ENCODE results near the gene ACADS.

ACADS gene

DNA sequence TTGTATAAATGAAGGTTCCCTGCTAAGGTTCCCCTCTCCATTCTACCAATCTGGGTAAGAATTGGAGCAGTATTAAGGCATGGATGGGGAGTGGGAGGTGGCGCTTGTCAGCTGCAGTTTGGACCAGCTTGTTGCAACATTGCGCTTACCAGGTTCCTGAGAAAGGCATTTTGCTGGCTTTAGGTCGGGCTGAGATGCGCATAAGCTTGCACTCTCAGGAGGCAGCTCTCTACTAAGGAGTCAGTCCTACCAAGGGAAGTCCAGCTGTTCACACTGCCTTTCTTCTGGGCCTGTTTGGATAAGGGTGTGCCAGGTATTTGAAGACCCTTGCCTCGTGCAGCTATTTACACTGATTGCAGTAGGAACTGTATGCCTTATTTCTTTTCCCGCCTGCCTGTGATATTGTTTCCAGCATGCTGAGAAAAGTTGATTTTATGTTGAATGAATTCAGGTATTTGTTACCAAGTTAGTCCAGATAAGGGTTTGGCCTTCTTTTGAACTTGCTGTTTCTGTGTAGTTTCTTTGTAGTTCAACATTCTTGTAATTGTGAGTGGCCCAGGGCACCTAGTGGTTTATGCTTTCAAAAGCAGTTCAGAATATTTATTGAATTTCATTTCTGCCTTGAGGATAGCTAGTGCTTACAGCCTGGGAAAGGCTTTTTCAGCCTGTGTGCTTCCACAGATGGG is 36.1 kb upstream of the ACADS start:
- in situ Hi-C loops (cut with HindIII; ENCODE audit: low pct_unique_long_range_greater_than_20kb, low sequenced_read_pairs) = no loop called here
- no peak for TF ChIP-seq JUND (IDR thresholded peaks at IDR 0.05; ENCODE audit: low read depth)
- no peak for DNase-seq (ENCODE audit: low read depth in 1 of 2, low spot score in 1 of 2)

DNA sequence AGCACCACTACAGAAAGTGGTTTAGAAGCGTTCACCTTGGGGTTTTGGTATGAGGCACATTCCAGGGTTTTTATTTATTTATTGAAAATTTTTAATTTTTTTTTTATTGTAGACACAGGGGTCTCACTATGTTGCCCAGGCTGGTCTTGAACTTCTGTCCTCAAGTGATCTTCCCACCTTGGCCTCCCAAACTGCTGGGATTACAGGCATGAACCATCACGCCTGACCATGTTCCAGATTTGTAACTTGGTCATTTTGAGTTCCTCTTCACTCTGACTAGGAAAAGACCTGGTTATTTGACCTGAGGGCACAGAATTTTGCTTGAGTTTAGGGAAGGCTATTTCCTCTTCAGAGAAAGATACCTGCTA is 35.6 kb upstream of the ACADS start:
- DNase-seq (ENCODE audit: low read depth in 1 of 2, low spot score in 1 of 2) = no peak
- TF ChIP-seq JUND (IDR thresholded peaks at IDR 0.05; ENCODE audit: low read depth) = no peak
- in situ Hi-C loops (cut with HindIII; ENCODE audit: low pct_unique_long_range_greater_than_20kb, low sequenced_read_pairs) = no loop called here

DNA sequence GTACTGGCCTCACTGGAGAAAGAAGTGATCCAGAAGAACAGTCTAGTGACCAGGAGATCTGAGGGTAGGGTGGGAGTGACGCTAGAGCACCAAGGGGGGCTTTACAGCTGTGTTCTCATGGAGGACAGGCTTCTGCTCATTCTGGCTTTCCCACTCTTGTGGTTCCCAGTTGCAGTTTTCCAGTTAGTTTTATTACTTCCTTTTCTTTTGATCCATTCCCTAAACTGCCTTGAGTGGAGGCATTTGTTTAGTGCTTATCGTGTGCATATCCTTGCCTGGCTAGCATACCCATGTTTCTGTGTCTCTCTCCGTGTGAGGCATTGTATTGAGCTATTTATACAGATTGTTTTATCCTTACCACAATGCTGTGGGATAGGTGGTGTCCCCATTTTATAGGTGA is 34.6 kb upstream of the ACADS start:
- DNase-seq (ENCODE audit: low read depth in 1 of 2, low spot score in 1 of 2) = no peak
- in situ Hi-C loops (cut with HindIII; ENCODE audit: low pct_unique_long_range_greater_than_20kb, low sequenced_read_pairs) = no loop called here
- TF ChIP-seq JUND (IDR thresholded peaks at IDR 0.05; ENCODE audit: low read depth) = no peak

DNA sequence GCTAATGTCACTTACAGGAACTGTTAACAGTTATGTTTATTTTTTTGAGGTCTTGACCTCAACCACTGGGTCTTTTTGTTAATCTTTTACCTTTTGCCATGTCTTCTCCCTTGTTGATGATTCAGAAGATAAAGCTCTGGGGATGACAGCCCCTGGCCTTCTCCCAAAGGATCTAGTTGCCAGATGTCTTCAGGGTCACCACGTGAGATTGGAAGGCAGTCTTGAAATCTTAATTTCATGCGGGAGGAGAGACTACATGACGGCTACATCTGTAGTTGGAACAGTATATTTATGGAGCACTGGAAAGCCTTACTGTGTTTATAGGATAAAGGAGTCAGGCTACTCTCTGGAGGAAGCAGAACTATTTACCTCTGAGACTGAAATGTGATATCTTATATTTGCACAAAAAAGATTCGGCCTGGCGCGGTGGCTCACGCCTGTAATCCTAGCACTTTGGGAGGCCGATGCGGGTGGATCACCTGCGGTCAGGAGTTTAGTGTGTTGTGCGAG is 33.0 kb upstream of the ACADS start:
- TF ChIP-seq JUND (IDR thresholded peaks at IDR 0.05; ENCODE audit: low read depth) = no peak
- in situ Hi-C loops (cut with HindIII; ENCODE audit: low pct_unique_long_range_greater_than_20kb, low sequenced_read_pairs) = no loop called here
- DNase-seq (ENCODE audit: low read depth in 1 of 2, low spot score in 1 of 2) = no peak

DNA sequence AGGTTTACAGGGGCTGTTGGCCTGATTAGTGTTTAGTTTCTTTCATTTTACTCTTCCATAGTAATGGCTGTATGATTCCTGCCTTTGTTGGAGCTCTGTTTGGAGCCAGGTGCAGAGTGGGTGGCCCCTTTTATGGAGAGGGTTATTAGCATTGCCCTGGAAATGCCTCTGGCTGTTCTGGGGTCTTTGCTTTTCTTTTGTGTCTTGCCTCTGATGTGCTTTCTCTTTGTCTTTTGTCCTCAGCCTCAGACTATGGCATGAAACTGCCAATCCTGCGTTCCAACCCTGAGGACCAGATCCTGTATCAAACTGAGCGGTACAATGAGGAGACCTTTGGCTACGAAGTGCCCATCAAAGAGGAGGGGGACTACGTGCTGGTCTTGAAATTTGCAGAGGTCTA is 31.8 kb upstream of the ACADS start:
- in situ Hi-C loops (cut with HindIII; ENCODE audit: low pct_unique_long_range_greater_than_20kb, low sequenced_read_pairs) = no loop called here
- TF ChIP-seq JUND (IDR thresholded peaks at IDR 0.05; ENCODE audit: low read depth) = no peak
- DNase-seq (ENCODE audit: low read depth in 1 of 2, low spot score in 1 of 2) = no peak

DNA sequence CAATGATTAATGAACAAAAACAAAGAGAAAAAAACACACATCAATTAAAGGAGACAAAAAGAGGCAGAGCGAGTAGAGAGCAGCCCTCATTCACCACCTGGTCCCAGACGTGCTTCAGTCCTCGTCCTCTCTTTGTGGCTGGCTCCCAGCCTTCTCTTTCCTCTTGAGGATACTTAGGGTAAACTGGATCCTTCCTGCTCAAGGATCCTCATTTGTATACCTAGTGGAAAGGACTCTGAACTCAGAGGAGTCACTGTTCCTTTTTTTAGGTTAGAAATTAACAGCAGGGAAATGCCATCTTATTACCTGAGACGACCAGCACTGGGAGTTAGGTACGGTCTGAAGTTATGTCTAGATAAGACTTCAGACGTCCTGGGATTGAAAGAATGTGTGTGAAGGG is 29.0 kb upstream of the ACADS start:
- in situ Hi-C loops (cut with HindIII; ENCODE audit: low pct_unique_long_range_greater_than_20kb, low sequenced_read_pairs) = no loop called here
- no peak for DNase-seq (ENCODE audit: low read depth in 1 of 2, low spot score in 1 of 2)
- TF ChIP-seq JUND (IDR thresholded peaks at IDR 0.05; ENCODE audit: low read depth) = no peak

DNA sequence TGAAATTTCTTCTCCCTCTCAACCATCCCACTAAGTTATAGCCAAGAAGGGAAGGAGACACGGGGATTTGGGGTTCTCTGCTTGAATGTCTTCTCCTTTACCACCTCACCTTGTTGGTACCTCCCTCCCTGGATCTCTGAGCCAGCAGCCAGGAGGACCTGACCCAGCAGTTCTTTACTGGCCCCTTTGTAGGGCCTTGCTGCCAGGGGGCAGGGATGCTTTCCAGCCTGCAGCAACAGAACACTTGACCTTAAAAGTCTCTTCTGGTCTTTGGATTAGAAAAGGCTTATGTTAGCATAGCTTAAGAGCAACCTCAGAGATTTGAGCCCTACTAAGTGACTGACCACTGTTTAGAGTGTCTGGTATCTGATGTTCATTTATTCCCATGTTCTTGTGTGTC is 28.3 kb upstream of the ACADS start:
- TF ChIP-seq JUND (IDR thresholded peaks at IDR 0.05; ENCODE audit: low read depth) = no peak
- DNase-seq (ENCODE audit: low read depth in 1 of 2, low spot score in 1 of 2) = no peak
- in situ Hi-C loops (cut with HindIII; ENCODE audit: low pct_unique_long_range_greater_than_20kb, low sequenced_read_pairs) = no loop called here

DNA sequence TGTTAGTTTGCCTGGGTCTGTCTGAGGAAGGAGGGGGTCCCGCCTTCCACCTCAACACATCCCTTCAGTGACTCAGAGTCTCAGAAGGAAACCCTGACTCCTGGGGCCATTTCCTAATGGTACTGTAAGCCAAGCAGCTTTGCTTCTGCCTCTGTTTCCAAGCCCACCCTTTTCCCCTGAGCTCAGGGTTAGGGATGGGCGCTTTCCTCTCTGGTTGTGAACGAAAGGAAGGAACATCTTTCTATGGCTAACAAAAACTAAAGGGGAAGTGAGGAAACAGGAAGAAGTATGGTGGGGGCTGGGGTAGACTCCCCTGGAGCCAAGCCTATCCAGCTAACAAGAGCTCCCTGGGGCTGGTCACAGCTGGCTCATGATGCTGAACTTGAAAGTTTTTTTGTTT is 27.0 kb upstream of the ACADS start:
- DNase-seq (ENCODE audit: low read depth in 1 of 2, low spot score in 1 of 2) = no peak
- no peak for TF ChIP-seq JUND (IDR thresholded peaks at IDR 0.05; ENCODE audit: low read depth)
- in situ Hi-C loops (cut with HindIII; ENCODE audit: low pct_unique_long_range_greater_than_20kb, low sequenced_read_pairs) = no loop called here

DNA sequence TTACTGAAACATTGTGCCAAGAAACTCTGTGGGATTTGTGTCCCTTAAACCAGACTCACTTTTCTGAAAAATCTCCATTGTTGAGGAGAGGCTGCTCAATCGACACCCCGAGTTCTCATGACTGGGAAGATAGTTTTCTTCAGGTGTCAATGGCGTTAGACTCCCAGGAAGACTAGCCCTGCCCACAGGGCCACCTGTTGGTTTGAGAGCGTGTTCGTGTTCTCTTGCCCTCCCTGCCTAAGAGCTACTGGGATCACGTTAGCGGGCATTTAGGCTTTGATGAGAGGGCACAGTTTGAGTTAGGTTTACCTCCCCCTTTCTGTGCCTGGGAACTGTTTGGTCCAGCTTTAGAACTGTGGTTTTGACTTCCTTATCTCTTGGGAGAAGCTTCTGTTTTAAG is 26.1 kb upstream of the ACADS start:
- TF ChIP-seq JUND (IDR thresholded peaks at IDR 0.05; ENCODE audit: low read depth) = no peak
- in situ Hi-C loops (cut with HindIII; ENCODE audit: low pct_unique_long_range_greater_than_20kb, low sequenced_read_pairs) = no loop called here
- DNase-seq (ENCODE audit: low read depth in 1 of 2, low spot score in 1 of 2) = no peak

DNA sequence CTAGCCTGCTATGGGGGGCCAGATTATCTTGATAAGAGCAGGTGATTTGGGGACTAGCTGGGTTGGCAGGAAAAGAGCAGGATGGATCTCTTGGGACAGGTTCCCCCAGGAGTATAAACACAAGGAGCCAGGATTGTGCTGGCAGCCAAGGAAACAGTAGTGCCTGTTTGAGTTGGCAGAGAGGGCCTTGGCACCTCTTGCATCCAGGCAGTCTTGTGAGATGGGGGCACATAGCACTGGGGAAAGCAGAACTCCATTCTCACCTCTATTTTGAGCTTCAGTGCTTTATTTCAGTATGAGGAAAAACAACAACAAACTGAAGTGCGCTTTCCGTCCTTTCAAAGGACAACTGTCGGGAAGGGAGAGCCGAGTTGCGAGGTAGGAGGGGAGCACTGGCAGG is 24.7 kb upstream of the ACADS start:
- TF ChIP-seq JUND (IDR thresholded peaks at IDR 0.05; ENCODE audit: low read depth) = no peak
- DNase-seq (ENCODE audit: low read depth in 1 of 2, low spot score in 1 of 2) = no peak
- in situ Hi-C loops (cut with HindIII; ENCODE audit: low pct_unique_long_range_greater_than_20kb, low sequenced_read_pairs) = no loop called here

DNA sequence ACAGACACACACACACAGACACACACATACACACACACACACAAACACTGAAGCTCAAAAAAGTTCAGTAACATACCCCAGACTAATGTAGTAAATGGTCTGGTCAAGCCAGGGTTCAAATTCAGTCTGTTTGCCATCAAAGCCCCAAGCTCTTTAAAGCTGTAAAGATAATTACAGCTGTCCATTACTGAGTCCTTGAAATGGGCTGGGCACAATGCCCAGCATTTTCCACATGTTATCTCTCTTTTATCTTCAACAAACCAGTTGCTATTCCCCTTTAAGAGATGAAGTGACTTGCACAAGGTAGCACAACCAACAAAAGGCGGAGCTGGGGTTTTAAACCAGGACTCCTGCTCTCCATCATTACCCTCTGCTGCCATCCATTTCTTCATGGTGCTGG is 23.0 kb upstream of the ACADS start:
- in situ Hi-C loops (cut with HindIII; ENCODE audit: low pct_unique_long_range_greater_than_20kb, low sequenced_read_pairs) = no loop called here
- no peak for DNase-seq (ENCODE audit: low read depth in 1 of 2, low spot score in 1 of 2)
- TF ChIP-seq JUND (IDR thresholded peaks at IDR 0.05; ENCODE audit: low read depth) = no peak

DNA sequence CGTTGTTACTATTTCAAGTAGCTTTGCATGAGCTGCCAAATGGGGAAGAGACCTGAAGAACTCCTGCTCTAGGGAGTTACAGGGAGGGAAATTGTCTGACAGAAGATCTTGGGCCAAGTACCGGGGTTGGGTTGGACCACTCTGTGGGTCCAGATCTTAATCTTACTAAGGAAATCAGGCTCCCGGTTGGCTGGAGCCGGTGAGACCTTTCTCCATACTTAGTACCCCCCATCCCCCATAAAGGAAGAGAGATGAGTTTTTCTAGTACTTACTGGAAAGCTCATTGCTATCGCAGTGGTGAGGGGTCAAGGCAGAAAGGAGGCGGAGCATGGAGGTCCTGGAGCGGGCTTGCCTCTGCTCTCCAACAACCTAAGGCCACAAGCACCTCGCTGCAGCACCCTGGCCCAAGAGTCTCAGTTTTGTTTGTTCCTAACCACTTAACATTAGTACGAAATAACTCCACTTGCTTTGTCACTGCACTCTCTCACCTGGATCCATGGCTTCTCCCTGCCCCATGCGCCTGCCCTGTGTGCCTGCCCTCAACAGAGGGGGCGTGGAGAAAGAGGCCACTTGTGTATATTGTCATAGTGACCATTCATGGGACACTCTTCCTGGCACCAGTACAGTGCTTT is 22.2 kb upstream of the ACADS start:
- TF ChIP-seq JUND (IDR thresholded peaks at IDR 0.05; ENCODE audit: low read depth) = no peak
- in situ Hi-C loops (cut with HindIII; ENCODE audit: low pct_unique_long_range_greater_than_20kb, low sequenced_read_pairs) = no loop called here
- DNase-seq (ENCODE audit: low read depth in 1 of 2, low spot score in 1 of 2) = no peak

DNA sequence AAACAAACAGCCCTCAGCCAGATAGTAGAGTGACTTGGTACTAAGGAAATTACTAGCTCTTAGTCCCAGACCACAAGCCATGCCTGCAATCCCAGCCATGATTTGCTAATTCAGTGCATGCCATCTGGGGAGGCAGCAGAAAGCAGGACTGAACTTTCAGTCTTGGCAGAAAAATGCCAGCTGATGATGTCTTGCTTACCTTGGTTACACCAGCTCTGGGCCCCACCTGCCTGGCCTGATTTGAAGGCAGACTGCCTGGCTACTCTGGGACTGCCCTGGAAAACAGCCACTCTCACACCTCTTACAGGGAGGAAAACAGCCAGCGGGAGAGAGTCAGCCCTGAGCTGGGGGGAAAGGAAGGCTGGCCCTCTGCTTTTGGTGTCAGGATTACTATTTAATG is 20.0 kb upstream of the ACADS start:
- in situ Hi-C loops (cut with HindIII; ENCODE audit: low pct_unique_long_range_greater_than_20kb, low sequenced_read_pairs) = no loop called here
- no peak for DNase-seq (ENCODE audit: low read depth in 1 of 2, low spot score in 1 of 2)
- no peak for TF ChIP-seq JUND (IDR thresholded peaks at IDR 0.05; ENCODE audit: low read depth)

DNA sequence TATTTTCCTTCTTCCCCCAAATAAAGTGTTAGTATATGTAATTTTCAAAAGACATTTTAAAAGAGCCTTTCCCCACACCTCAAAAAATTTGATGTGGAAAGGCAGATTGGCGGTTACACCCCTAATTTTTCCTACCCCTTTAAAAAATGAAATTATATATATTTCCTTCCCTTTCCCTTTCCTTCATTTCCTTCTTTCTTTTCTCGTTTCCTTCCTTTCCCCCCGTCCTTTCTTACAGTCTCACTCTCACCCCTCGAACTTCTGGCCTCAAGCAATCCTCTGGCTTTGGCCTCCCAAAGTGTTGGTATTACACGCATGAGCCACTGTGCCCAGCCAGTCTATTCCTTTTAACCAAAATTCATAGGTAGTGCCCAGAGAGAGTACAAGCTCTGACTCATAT is 19.6 kb upstream of the ACADS start:
- DNase-seq (ENCODE audit: low read depth in 1 of 2, low spot score in 1 of 2) = no peak
- in situ Hi-C loops (cut with HindIII; ENCODE audit: low pct_unique_long_range_greater_than_20kb, low sequenced_read_pairs) = no loop called here
- no peak for TF ChIP-seq JUND (IDR thresholded peaks at IDR 0.05; ENCODE audit: low read depth)
